Endothelial cell of umbilical vein (primary cell): ENCODE results near the gene MED25.

Source experiments
- EZH2 ChIP-seq: IDR thresholded peaks from 2 replicates; pipeline ENCODE4 v1.6.1; 2012; ENCODE audit warnings: borderline replicate concordance, low read depth, mild to moderate bottlenecking, moderate library complexity, low read length, inconsistent platforms; ENCODE audit not compliant: severe bottlenecking
- FOS ChIP-seq: IDR thresholded peaks from 2 replicates; pipeline ENCODE4 v1.6.1; 2011; ENCODE audit warnings: mild to moderate bottlenecking, low read length, moderate library complexity, borderline replicate concordance; ENCODE audit not compliant: insufficient read depth
- JUN ChIP-seq: IDR thresholded peaks from 2 replicates; pipeline ENCODE4 v1.6.1; 2011; ENCODE audit warnings: borderline replicate concordance, low read depth; ENCODE audit not compliant: insufficient read length, insufficient read depth
- MYC ChIP-seq: IDR thresholded peaks from one replicate; pipeline ENCODE4 v1.6.1; 2011; ENCODE audit warnings: mild to moderate bottlenecking, low read depth, low read length
- POLR2A ChIP-seq: IDR thresholded peaks from 2 replicates; pipeline ENCODE4 v1.6.1; 2012; ENCODE audit warnings: low read depth, mild to moderate bottlenecking, control low read depth, low read length
- POLR2AphosphoS5 ChIP-seq: IDR thresholded peaks from 2 replicates; pipeline ENCODE4 v1.6.1; 2012; ENCODE audit warnings: low read depth, mild to moderate bottlenecking, control low read depth, low read length, moderate library complexity; ENCODE audit not compliant: insufficient read depth
- TF ChIP-seq, protein P1 (sequence below), 2 donors: IDR thresholded peaks; 1 replicate in 1 of 2; 2 replicates in 1 of 2; pipeline ENCODE4 v1.5.1; 2011; ENCODE audit warnings: low read length in 2 of 2, mild to moderate bottlenecking in 2 of 2, moderate library complexity in 2 of 2, control low read depth in 1 of 2, inconsistent platforms in 1 of 2, low read depth in 1 of 2; ENCODE audit not compliant: insufficient read depth in 1 of 2; ENCODE audit errors: extremely low read depth in 1 of 2
- TF ChIP-seq, protein P2 (sequence below): IDR thresholded peaks from 2 replicates; pipeline ENCODE4 v1.6.1; 2011; ENCODE audit not compliant: insufficient read depth, insufficient read length

DNA sequence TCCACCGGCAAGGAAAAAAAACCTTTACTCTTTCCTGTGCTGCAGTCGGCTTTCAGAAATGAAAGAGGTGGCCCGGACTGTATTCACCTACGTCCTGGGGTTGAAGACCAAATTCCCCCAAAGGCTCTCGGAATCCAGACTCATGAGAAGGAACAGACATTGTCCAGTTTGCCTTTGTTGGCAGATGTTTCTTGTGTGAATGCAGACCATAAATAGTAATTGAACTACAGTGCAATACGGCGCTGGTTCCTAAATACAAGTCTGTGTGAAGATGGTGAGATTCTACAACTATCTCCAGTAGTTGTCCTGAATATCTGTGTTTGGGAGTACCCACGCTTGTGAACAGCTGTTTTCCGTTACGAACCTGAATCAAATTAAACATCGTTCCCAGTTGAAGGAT is 21.6 kb downstream of the MED25 start:
- no peak for TF ChIP-seq POLR2A
- TF ChIP-seq, protein P1, sequence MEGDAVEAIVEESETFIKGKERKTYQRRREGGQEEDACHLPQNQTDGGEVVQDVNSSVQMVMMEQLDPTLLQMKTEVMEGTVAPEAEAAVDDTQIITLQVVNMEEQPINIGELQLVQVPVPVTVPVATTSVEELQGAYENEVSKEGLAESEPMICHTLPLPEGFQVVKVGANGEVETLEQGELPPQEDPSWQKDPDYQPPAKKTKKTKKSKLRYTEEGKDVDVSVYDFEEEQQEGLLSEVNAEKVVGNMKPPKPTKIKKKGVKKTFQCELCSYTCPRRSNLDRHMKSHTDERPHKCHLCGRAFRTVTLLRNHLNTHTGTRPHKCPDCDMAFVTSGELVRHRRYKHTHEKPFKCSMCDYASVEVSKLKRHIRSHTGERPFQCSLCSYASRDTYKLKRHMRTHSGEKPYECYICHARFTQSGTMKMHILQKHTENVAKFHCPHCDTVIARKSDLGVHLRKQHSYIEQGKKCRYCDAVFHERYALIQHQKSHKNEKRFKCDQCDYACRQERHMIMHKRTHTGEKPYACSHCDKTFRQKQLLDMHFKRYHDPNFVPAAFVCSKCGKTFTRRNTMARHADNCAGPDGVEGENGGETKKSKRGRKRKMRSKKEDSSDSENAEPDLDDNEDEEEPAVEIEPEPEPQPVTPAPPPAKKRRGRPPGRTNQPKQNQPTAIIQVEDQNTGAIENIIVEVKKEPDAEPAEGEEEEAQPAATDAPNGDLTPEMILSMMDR (IDR thresholded peaks at IDR 0.05; ENCODE audit: extremely low read depth in 1 of 2, insufficient read depth in 1 of 2, low read depth in 1 of 2, low read length in 2 of 2) = no peak
- TF ChIP-seq EZH2 = no peak
- no peak for TF ChIP-seq POLR2AphosphoS5
- TF ChIP-seq MYC = no peak
- TF ChIP-seq JUN = no peak
- TF ChIP-seq, protein P2, sequence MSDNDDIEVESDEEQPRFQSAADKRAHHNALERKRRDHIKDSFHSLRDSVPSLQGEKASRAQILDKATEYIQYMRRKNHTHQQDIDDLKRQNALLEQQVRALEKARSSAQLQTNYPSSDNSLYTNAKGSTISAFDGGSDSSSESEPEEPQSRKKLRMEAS = no peak
- no peak for TF ChIP-seq FOS
